WTC11 (cell line): ENCODE data around the gene CAPN11. TPM values are rescaled to one million over a fixed set of nuclear protein-coding genes. Genes with fewer than 3 reads are reported as not detected.

ENCODE experiments used
- ATAC-seq: fragments of 200-7000 bp; cut with Tn5 transposase; 2 replicates; pipeline ENCODE4 v1.10.0; 2021; ENCODE audit warnings: mild to moderate bottlenecking, moderate library complexity
- CTCF ChIA-PET: fragments of 300-600 bp; sonication (Branson Sonifier 250); formaldehyde crosslinking; loops from one replicate; lab custom pipeline; 2021; ENCODE audit warnings: antibody characterized with exemption; lab: Charles Lee
- POLR2A ChIA-PET: fragments of 350-600 bp; sonication (Branson Sonifier 250); formaldehyde crosslinking; loops from one replicate; lab custom pipeline; 2021; ENCODE audit warnings: antibody characterized with exemption; lab: Charles Lee
- DNase-seq: peaks from one replicate; pipeline ENCODE4 v3.0.0; 2021; ENCODE audit warnings: low spot score
- H3K27ac Mint-ChIP-seq: 2 replicates; pipeline ENCODE4 v1.8.0; 2021; ENCODE audit warnings: mixed read lengths
- H3K27me3 Mint-ChIP-seq: 2 replicates; pipeline ENCODE4 v1.8.0; 2021; ENCODE audit warnings: low read depth, mild to moderate bottlenecking, moderate library complexity, mixed read lengths
- H3K36me3 Mint-ChIP-seq: 2 replicates; pipeline ENCODE4 v1.8.0; 2021; ENCODE audit warnings: mixed read lengths
- H3K4me1 Mint-ChIP-seq: 2 replicates; pipeline ENCODE4 v1.8.0; 2022; ENCODE audit warnings: mixed read lengths
- H3K4me3 Mint-ChIP-seq: 2 replicates; pipeline ENCODE4 v1.8.0; 2021; ENCODE audit warnings: mild to moderate bottlenecking, moderate library complexity, mixed read lengths
- H3K9me3 Mint-ChIP-seq: 2 replicates; pipeline ENCODE4 v1.8.0; 2021; ENCODE audit warnings: mixed read lengths
- CREM ChIP-seq: sonication (generic); formaldehyde crosslinking; IDR thresholded peaks from 2 replicates; pipeline ENCODE4 v1.8.1; 2022; ENCODE audit warnings: mild to moderate bottlenecking, missing genetic modification reagents, moderate library complexity
- EMX1 ChIP-seq: fragments of 250-450 bp; sonication (Bioruptor Pico); IDR thresholded peaks from 2 replicates; pipeline ENCODE4 v1.8.0; 2021; ENCODE audit warnings: mild to moderate bottlenecking
- ETV6 ChIP-seq: sonication (generic); formaldehyde crosslinking; IDR thresholded peaks from 2 replicates; pipeline ENCODE4 v1.8.1; 2022; ENCODE audit warnings: mild to moderate bottlenecking, missing genetic modification reagents
- FOXJ3 ChIP-seq: sonication (generic); formaldehyde crosslinking; IDR thresholded peaks from 2 replicates; pipeline ENCODE4 v1.9.0; 2021; ENCODE audit warnings: missing genetic modification reagents, mild to moderate bottlenecking, borderline replicate concordance
- FOXP1 ChIP-seq: sonication (generic); formaldehyde crosslinking; IDR thresholded peaks from 2 replicates; pipeline ENCODE4 v1.8.0; 2022; ENCODE audit warnings: missing genetic modification reagents, mild to moderate bottlenecking, moderate library complexity, borderline replicate concordance
- HMGA2 ChIP-seq: fragments of 250-450 bp; sonication (Bioruptor Pico); IDR thresholded peaks from 2 replicates; pipeline ENCODE4 v1.4.0; 2021; ENCODE audit warnings: mild to moderate bottlenecking, moderate library complexity
- JAZF1 ChIP-seq: fragments of 250-450 bp; sonication (Bioruptor Pico); IDR thresholded peaks from 2 replicates; pipeline ENCODE4 v1.9.0; 2021; ENCODE audit warnings: moderate library complexity, mild to moderate bottlenecking, inconsistent platforms
- NR3C1 ChIP-seq: sonication (generic); formaldehyde crosslinking; conservative IDR thresholded peaks from 2 replicates; pipeline ENCODE4 v1.8.1; 2023; ENCODE audit warnings: low read depth, mild to moderate bottlenecking, missing genetic modification reagents
- SOX15 ChIP-seq: fragments of 250-450 bp; sonication (Bioruptor Pico); IDR thresholded peaks from 2 replicates; pipeline ENCODE4 v1.9.0; 2021; ENCODE audit warnings: mild to moderate bottlenecking
- SP1 ChIP-seq: sonication (generic); formaldehyde crosslinking; conservative IDR thresholded peaks from 2 replicates; pipeline ENCODE4 v1.8.1; 2022; ENCODE audit warnings: missing genetic modification reagents
- ZBTB21 ChIP-seq: sonication (generic); formaldehyde crosslinking; IDR thresholded peaks from 2 replicates; pipeline ENCODE4 v1.8.1; 2023; ENCODE audit warnings: mild to moderate bottlenecking, missing genetic modification reagents, borderline replicate concordance
- ZNF263 ChIP-seq: sonication (generic); formaldehyde crosslinking; IDR thresholded peaks from 2 replicates; pipeline ENCODE4 v1.8.1; 2022; ENCODE audit warnings: low read depth, mild to moderate bottlenecking, moderate library complexity, missing genetic modification reagents
- ZNF317 ChIP-seq: sonication (generic); formaldehyde crosslinking; IDR thresholded peaks from 2 replicates; pipeline ENCODE4 v1.8.1; 2023; ENCODE audit warnings: low read depth, mild to moderate bottlenecking, moderate library complexity, missing genetic modification reagents, borderline replicate concordance
- ZNF671 ChIP-seq: fragments of 250-450 bp; sonication (Bioruptor Pico); IDR thresholded peaks from 2 replicates; pipeline ENCODE4 v1.8.0; 2021; ENCODE audit warnings: mild to moderate bottlenecking
- total RNA-seq: library from RNA; stranded (reverse); gene quantifications from 3 replicates; pipeline ENCODE4 v1.2.3, GENCODE V29; 2021
- TF ChIP-seq, protein P1 (sequence below): fragments of 200-600 bp; IDR thresholded peaks from 2 replicates; pipeline ENCODE4 v1.8.0; 2022; ENCODE audit warnings: antibody characterized with exemption
- TF ChIP-seq, protein P2 (sequence below): sonication (generic); formaldehyde crosslinking; IDR thresholded peaks from 2 replicates; pipeline ENCODE4 v1.8.1; 2023; ENCODE audit warnings: mild to moderate bottlenecking, moderate library complexity, missing genetic modification reagents
- TF ChIP-seq, protein P3 (sequence below): sonication (generic); formaldehyde crosslinking; IDR thresholded peaks from 2 replicates; pipeline ENCODE4 v1.8.0; 2023; ENCODE audit warnings: mild to moderate bottlenecking, missing genetic modification reagents
- TF ChIP-seq, protein P4 (sequence below): sonication (generic); formaldehyde crosslinking; IDR thresholded peaks from 2 replicates; pipeline ENCODE4 v1.8.1; 2022; ENCODE audit warnings: mild to moderate bottlenecking, moderate library complexity, missing genetic modification reagents
- TF ChIP-seq, protein P5 (sequence below): sonication (generic); formaldehyde crosslinking; IDR thresholded peaks from 2 replicates; pipeline ENCODE4 v1.8.0; 2022; ENCODE audit warnings: missing genetic modification reagents

Gene CAPN11
- total RNA-seq, 1 experiment from 2014 or later, result 2.3 TPM

DNA sequence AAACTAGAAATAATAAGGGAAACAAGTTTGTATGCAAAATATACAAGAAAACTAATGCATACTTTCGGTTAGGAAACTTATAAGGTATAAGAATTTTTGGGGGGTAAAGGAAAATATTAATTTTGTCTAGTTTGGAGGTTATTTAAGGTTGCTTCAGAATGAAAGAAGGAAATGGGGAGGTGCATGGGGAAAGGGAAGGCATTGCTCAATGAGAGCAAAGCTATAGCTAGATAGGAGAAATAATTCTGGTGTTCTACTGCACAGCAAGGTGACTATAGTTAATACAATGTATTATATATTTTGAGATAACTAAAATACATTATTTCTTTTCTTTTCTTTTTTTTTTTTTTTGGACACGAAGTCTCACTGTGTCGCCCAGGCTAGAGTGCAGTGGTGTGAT is 52.7 kb downstream of the CAPN11 start:
- POLR2A ChIA-PET, result no interaction called here
- H3K27me3 Mint-ChIP-seq, result peaks cover 5% of the 10 kb centered on the region; the same call in 1 of the 2 replicates
- H3K9me3 Mint-ChIP-seq, result no peaks in the 10 kb centered on the region
- TF ChIP-seq FOXP1 (CRISPR knock-in tag), result no peak
- TF ChIP-seq CREM (CRISPR knock-in tag), result no peak
- TF ChIP-seq ETV6, result no peak
- TF ChIP-seq SOX15 (CRISPR knock-in tag), result no peak
- TF ChIP-seq NR3C1, result no peak
- TF ChIP-seq ZNF317 (CRISPR knock-in tag), result no peak
- TF ChIP-seq, protein P1, sequence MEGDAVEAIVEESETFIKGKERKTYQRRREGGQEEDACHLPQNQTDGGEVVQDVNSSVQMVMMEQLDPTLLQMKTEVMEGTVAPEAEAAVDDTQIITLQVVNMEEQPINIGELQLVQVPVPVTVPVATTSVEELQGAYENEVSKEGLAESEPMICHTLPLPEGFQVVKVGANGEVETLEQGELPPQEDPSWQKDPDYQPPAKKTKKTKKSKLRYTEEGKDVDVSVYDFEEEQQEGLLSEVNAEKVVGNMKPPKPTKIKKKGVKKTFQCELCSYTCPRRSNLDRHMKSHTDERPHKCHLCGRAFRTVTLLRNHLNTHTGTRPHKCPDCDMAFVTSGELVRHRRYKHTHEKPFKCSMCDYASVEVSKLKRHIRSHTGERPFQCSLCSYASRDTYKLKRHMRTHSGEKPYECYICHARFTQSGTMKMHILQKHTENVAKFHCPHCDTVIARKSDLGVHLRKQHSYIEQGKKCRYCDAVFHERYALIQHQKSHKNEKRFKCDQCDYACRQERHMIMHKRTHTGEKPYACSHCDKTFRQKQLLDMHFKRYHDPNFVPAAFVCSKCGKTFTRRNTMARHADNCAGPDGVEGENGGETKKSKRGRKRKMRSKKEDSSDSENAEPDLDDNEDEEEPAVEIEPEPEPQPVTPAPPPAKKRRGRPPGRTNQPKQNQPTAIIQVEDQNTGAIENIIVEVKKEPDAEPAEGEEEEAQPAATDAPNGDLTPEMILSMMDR, result no peak
- no peak for TF ChIP-seq ZBTB21 (CRISPR knock-in tag)
- TF ChIP-seq, protein P2, sequence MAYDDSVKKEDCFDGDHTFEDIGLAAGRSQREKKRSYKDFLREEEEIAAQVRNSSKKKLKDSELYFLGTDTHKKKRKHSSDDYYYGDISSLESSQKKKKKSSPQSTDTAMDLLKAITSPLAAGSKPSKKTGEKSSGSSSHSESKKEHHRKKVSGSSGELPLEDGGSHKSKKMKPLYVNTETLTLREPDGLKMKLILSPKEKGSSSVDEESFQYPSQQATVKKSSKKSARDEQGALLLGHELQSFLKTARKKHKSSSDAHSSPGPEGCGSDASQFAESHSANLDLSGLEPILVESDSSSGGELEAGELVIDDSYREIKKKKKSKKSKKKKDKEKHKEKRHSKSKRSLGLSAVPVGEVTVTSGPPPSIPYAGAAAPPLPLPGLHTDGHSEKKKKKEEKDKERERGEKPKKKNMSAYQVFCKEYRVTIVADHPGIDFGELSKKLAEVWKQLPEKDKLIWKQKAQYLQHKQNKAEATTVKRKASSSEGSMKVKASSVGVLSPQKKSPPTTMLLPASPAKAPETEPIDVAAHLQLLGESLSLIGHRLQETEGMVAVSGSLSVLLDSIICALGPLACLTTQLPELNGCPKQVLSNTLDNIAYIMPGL, result no peak
- TF ChIP-seq JAZF1, result no peak
- CTCF ChIA-PET, result interaction anchor here (0.6 kb wide), 1 partner anchor 827 kb away, joined by 4 read pairs; no protein-coding TSS in a partner anchor
- no peak overlapping the region for H3K27ac Mint-ChIP-seq
- no peaks in the 10 kb centered on the region for H3K36me3 Mint-ChIP-seq
- H3K4me1 Mint-ChIP-seq, result peaks cover 22% of the 10 kb centered on the region
- DNase-seq, result no peak
- ATAC-seq, result no peak
- no peak overlapping the region for H3K4me3 Mint-ChIP-seq

DNA sequence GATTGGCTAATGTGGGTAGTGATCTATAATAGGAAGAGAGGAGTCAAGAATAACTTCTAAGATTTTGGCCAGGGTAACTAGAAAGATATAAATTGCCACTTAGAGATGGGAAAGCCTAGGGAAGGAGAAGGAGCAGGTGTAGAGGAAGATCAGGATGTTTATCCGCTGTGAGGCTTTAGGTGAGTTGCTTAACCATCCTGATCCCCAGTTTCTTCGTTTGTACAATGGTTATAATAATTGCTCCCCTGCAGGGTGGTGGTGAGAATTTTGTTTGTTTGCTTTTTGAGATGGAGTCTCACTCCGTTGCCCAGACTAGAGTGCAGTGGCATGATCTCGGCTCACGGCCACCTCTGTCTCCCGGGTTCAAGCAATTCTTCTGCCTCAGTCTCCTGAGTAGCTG is 55.7 kb downstream of the CAPN11 start:
- Mint-ChIP-seq H3K9me3 (no peaks in the 10 kb centered on the region), H3K4me1 (peaks cover 27% of the 10 kb centered on the region), H3K36me3 (no peaks in the 10 kb centered on the region), H3K27ac (peak overlapping the region; percentile 0; the same call in 1 of the 2 replicates), H3K27me3 (no peaks in the 10 kb centered on the region), H3K4me3 (no peak overlapping the region)
- CTCF ChIA-PET, result interaction anchor here (1.1 to 1.7 kb wide), 3 partner anchors 9 to 41 kb away, joined by 4 to 5 read pairs (median 4); partner anchors contain the start of gene SLC29A1
- TF ChIP-seq SP1 (CRISPR knock-in tag) (no peak), NR3C1 (no peak), ZNF263 (no peak), FOXJ3 (no peak), EMX1 (no peak), HMGA2 (CRISPR knock-in tag) (no peak), ZBTB21 (CRISPR knock-in tag) (no peak), ZNF671 (CRISPR knock-in tag) (no peak)
- TF ChIP-seq, protein P3, sequence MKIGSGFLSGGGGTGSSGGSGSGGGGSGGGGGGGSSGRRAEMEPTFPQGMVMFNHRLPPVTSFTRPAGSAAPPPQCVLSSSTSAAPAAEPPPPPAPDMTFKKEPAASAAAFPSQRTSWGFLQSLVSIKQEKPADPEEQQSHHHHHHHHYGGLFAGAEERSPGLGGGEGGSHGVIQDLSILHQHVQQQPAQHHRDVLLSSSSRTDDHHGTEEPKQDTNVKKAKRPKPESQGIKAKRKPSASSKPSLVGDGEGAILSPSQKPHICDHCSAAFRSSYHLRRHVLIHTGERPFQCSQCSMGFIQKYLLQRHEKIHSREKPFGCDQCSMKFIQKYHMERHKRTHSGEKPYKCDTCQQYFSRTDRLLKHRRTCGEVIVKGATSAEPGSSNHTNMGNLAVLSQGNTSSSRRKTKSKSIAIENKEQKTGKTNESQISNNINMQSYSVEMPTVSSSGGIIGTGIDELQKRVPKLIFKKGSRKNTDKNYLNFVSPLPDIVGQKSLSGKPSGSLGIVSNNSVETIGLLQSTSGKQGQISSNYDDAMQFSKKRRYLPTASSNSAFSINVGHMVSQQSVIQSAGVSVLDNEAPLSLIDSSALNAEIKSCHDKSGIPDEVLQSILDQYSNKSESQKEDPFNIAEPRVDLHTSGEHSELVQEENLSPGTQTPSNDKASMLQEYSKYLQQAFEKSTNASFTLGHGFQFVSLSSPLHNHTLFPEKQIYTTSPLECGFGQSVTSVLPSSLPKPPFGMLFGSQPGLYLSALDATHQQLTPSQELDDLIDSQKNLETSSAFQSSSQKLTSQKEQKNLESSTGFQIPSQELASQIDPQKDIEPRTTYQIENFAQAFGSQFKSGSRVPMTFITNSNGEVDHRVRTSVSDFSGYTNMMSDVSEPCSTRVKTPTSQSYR, result no peak
- ATAC-seq (no peak), DNase-seq (no peak)
- POLR2A ChIA-PET, result no interaction called here

DNA sequence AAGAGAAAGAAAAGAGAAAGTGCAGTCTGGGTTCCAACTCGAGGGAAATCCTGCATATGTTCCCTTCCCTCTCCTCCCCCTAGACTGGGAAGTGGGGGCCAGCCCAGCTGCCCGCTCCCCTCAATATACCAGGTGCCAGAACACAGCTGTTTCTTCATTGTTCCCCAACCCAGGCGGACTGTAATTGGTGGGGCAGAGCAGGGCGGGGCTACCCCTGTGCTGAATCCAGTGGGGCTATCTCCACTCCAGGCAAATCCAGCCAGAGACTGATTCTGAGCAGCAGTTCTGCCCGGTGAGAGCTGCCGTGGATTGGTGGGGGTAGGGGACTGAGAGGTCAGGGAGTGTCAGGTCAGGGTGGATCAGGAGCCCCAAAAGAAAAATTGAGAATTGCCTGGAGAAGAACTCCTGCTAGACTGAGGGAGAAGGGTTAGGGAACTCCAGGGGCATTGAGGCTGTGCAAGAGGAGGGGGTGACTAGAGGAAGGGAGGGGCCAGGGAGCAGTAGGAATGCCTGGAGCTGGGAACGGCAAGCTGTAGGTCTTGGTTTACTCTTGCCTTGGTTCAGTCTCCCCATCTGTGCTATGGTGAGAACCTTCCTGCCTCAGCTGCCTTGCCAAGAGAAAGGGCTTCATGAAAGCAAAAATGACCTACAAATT is 58.2 kb downstream of the CAPN11 start, which contains the start of gene MYMX:
TSS of gene MYMX (plus strand) at position 250 of the 655 bp plus-strand sequence. CDS start 546 bp downstream, outside the sequence.
- Mint-ChIP-seq H3K27ac (peak within 1 kb of the TSS; percentile 99), H3K27me3 (no peaks in the 10 kb centered on the region), H3K36me3 (no peaks in the 10 kb centered on the region), H3K4me1 (peaks cover 40% of the 10 kb centered on the region), H3K4me3 (peak within 1 kb of the TSS; percentile 53), H3K9me3 (no peaks in the 10 kb centered on the region)
- ChIA-PET POLR2A (interaction anchor here (0.9 to 2.7 kb wide), 5 partner anchors 11 to 30 kb away, joined by 4 to 14 read pairs (median 8); partner anchors contain the start of gene HSP90AB1), CTCF (interaction anchor here (0.8 to 2.5 kb wide), 6 partner anchors 9 to 44 kb away, joined by 3 to 13 read pairs (median 5); no protein-coding TSS in a partner anchor)
- TF ChIP-seq, protein P4, sequence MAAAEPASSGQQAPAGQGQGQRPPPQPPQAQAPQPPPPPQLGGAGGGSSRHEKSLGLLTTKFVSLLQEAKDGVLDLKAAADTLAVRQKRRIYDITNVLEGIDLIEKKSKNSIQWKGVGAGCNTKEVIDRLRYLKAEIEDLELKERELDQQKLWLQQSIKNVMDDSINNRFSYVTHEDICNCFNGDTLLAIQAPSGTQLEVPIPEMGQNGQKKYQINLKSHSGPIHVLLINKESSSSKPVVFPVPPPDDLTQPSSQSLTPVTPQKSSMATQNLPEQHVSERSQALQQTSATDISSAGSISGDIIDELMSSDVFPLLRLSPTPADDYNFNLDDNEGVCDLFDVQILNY (CRISPR knock-in tag), result no peak
- TF ChIP-seq ETV6 (0 out of 2 replicates have a peak, but pooled peaks have one; percentile 46), EMX1 (no peak), SP1 (CRISPR knock-in tag) (peak; percentile 42; the same call in 1 of the 2 replicates)
- TF ChIP-seq, protein P5, sequence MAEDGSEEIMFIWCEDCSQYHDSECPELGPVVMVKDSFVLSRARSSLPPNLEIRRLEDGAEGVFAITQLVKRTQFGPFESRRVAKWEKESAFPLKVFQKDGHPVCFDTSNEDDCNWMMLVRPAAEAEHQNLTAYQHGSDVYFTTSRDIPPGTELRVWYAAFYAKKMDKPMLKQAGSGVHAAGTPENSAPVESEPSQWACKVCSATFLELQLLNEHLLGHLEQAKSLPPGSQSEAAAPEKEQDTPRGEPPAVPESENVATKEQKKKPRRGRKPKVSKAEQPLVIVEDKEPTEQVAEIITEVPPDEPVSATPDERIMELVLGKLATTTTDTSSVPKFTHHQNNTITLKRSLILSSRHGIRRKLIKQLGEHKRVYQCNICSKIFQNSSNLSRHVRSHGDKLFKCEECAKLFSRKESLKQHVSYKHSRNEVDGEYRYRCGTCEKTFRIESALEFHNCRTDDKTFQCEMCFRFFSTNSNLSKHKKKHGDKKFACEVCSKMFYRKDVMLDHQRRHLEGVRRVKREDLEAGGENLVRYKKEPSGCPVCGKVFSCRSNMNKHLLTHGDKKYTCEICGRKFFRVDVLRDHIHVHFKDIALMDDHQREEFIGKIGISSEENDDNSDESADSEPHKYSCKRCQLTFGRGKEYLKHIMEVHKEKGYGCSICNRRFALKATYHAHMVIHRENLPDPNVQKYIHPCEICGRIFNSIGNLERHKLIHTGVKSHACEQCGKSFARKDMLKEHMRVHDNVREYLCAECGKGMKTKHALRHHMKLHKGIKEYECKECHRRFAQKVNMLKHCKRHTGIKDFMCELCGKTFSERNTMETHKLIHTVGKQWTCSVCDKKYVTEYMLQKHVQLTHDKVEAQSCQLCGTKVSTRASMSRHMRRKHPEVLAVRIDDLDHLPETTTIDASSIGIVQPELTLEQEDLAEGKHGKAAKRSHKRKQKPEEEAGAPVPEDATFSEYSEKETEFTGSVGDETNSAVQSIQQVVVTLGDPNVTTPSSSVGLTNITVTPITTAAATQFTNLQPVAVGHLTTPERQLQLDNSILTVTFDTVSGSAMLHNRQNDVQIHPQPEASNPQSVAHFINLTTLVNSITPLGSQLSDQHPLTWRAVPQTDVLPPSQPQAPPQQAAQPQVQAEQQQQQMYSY (CRISPR knock-in tag), result peak; percentile 74
- DNase-seq, result peak; percentile 70
- ATAC-seq, result peak; percentile 48
